ENCODE results near the gene ISYNA1.
A peak's percentile ranks its signal among the peaks of the same experiment; 100 is the strongest.

Gene ISYNA1

GRCh38 chr19:18469069-18469846, 31.3 kb upstream of the ISYNA1 start:
- Histone ChIP-seq H3K27me3 (ENCODE audit: control insufficient read depth, insufficient read depth, low read length) (no peaks in the 10 kb centered on the region), H2AFZ (no peak overlapping the region), H3K79me2 (peaks cover 52% of the 10 kb centered on the region), H3K4me2 (ENCODE audit: low read length) (no peak overlapping the region), H3K9ac (no peak overlapping the region), H3K4me3 (ENCODE audit: low read depth, low read length) (no peak overlapping the region), H3K4me1 (no peaks in the 10 kb centered on the region), H3K27ac (no peak overlapping the region), H3K36me3 (ENCODE audit: control insufficient read depth, insufficient read depth, low read length) (no peaks in the 10 kb centered on the region), H3K9me3 (ENCODE audit: control insufficient read depth, low read length) (no peaks in the 10 kb centered on the region)
- TF ChIP-seq CTCF (IDR thresholded peaks at IDR 0.05): peak; percentile 76

GRCh38 chr19:18468517-18468916, 30.6 kb upstream of the ISYNA1 start:
- H3K9me3 ChIP-seq (ENCODE audit: control insufficient read depth, low read length): no peaks in the 10 kb centered on the region
- no peaks in the 10 kb centered on the region for H3K4me1 ChIP-seq
- H3K9ac ChIP-seq: no peak overlapping the region
- no peak overlapping the region for H3K4me3 ChIP-seq (ENCODE audit: low read depth, low read length)
- peaks cover 46% of the 10 kb centered on the region for H3K79me2 ChIP-seq
- no peaks in the 10 kb centered on the region for H3K36me3 ChIP-seq (ENCODE audit: control insufficient read depth, insufficient read depth, low read length)
- H3K27me3 ChIP-seq (ENCODE audit: control insufficient read depth, insufficient read depth, low read length): no peaks in the 10 kb centered on the region
- H3K4me2 ChIP-seq (ENCODE audit: low read length): no peak overlapping the region
- no peak overlapping the region for H3K27ac ChIP-seq
- TF ChIP-seq CTCF (IDR thresholded peaks at IDR 0.05): no peak
- H2AFZ ChIP-seq: no peak overlapping the region

- H3K4me3 ChIP-seq (ENCODE audit: low read depth, low read length): no peak overlapping the region
- H3K4me2 ChIP-seq (ENCODE audit: low read length): no peak overlapping the region
- no peaks in the 10 kb centered on the region for H3K9me3 ChIP-seq (ENCODE audit: control insufficient read depth, low read length)
- no peaks in the 10 kb centered on the region for H3K4me1 ChIP-seq
- H3K79me2 ChIP-seq: peaks cover 43% of the 10 kb centered on the region
- H3K36me3 ChIP-seq (ENCODE audit: control insufficient read depth, insufficient read depth, low read length): no peaks in the 10 kb centered on the region
- H3K27me3 ChIP-seq (ENCODE audit: control insufficient read depth, insufficient read depth, low read length): no peaks in the 10 kb centered on the region
- no peak for TF ChIP-seq CTCF (IDR thresholded peaks at IDR 0.05)
- no peak overlapping the region for H3K9ac ChIP-seq
- no peak overlapping the region for H3K27ac ChIP-seq
- no peak overlapping the region for H2AFZ ChIP-seq
Measured at GRCh38 chr19:18467978-18468377, 30.0 kb upstream of the ISYNA1 start.

- H3K27me3 ChIP-seq (ENCODE audit: control insufficient read depth, insufficient read depth, low read length): no peaks in the 10 kb centered on the region
- no peaks in the 10 kb centered on the region for H3K9me3 ChIP-seq (ENCODE audit: control insufficient read depth, low read length)
- H3K9ac ChIP-seq: no peak overlapping the region
- TF ChIP-seq CTCF (IDR thresholded peaks at IDR 0.05): no peak
- H3K4me1 ChIP-seq: no peaks in the 10 kb centered on the region
- no peak overlapping the region for H3K4me2 ChIP-seq (ENCODE audit: low read length)
- no peak overlapping the region for H3K27ac ChIP-seq
- H3K4me3 ChIP-seq (ENCODE audit: low read depth, low read length): no peak overlapping the region
- no peaks in the 10 kb centered on the region for H3K36me3 ChIP-seq (ENCODE audit: control insufficient read depth, insufficient read depth, low read length)
- peaks cover 37% of the 10 kb centered on the region for H3K79me2 ChIP-seq
- no peak overlapping the region for H2AFZ ChIP-seq
Measured at GRCh38 chr19:18466354-18466753, 28.4 kb upstream of the ISYNA1 start.

GRCh38 chr19:18465964-18466339, 28.0 kb upstream of the ISYNA1 start:
- H3K9me3 ChIP-seq (ENCODE audit: control insufficient read depth, low read length): no peaks in the 10 kb centered on the region
- no peak overlapping the region for H3K4me3 ChIP-seq (ENCODE audit: low read depth, low read length)
- no peaks in the 10 kb centered on the region for H3K4me1 ChIP-seq
- H3K4me2 ChIP-seq (ENCODE audit: low read length): no peak overlapping the region
- H3K9ac ChIP-seq: no peak overlapping the region
- no peak for TF ChIP-seq CTCF (IDR thresholded peaks at IDR 0.05)
- peaks cover 33% of the 10 kb centered on the region for H3K79me2 ChIP-seq
- H2AFZ ChIP-seq: no peak overlapping the region
- no peaks in the 10 kb centered on the region for H3K27me3 ChIP-seq (ENCODE audit: control insufficient read depth, insufficient read depth, low read length)
- H3K27ac ChIP-seq: no peak overlapping the region
- H3K36me3 ChIP-seq (ENCODE audit: control insufficient read depth, insufficient read depth, low read length): no peaks in the 10 kb centered on the region
